NCI-H82 treated with DMSO at 0.1 percent for 48 hours (cell line): ENCODE results near the gene PTGER1.

Experiments used
- DNase-seq: peaks from one replicate; lab custom pipeline; 2025; ENCODE audit not compliant: unreplicated experiment; lab: John Stamatoyannopoulos, UW

Gene PTGER1

GRCh38 chr19:14502334-14503092, 27.4 kb upstream of the PTGER1 start:
- DNase-seq: no peak

GRCh38 chr19:14497228-14497921, 22.2 kb upstream of the PTGER1 start:
- DNase-seq: no peak

DNA sequence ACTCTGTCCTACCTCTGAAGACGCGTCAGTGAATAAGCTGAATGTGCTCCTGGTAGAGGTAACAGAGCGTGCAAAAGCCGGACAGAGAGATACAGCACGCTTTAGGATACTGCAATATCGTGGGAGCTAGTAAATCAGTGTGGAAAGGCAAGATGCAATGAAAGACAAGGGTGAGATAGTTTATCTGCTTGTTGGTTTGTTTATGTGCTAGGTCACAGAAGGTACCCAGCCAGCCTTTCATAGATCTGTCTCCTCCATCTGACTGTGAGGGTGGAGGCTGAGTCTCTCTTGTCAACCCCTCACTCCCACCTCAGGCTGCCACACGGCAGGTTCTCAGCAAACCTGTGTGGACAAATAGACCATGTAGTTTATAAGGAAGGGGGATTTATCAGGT, 21.7 kb upstream of the PTGER1 start:
- DNase-seq: no peak

GRCh38 chr19:14496029-14496833, 21.1 kb upstream of the PTGER1 start, which contains the start of gene GIPC1:
TSS of gene GIPC1 (minus strand) at chr19:14496127. CDS start at chr19:14482976, 13,151 bp downstream.
- peak; percentile 100 for DNase-seq

DNA sequence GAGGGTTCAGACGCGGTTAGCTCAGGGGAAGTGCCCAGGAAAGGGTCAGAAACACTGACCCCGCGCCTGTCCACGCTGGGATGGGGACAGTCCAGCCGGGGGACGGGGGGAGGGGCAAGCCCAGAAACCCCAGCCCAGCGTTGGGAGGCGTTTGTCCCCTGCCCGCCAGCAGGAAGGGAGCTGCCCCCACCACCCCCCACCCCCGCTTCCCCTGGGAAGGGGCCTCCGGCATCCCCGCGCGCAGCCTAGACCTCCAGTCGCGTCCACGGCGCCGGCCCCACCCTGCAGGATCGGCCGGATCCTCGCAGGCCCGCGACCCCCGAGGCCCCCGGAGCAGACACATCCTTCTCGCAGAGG, 20.5 kb upstream of the PTGER1 start:
- no peak for DNase-seq

DNA sequence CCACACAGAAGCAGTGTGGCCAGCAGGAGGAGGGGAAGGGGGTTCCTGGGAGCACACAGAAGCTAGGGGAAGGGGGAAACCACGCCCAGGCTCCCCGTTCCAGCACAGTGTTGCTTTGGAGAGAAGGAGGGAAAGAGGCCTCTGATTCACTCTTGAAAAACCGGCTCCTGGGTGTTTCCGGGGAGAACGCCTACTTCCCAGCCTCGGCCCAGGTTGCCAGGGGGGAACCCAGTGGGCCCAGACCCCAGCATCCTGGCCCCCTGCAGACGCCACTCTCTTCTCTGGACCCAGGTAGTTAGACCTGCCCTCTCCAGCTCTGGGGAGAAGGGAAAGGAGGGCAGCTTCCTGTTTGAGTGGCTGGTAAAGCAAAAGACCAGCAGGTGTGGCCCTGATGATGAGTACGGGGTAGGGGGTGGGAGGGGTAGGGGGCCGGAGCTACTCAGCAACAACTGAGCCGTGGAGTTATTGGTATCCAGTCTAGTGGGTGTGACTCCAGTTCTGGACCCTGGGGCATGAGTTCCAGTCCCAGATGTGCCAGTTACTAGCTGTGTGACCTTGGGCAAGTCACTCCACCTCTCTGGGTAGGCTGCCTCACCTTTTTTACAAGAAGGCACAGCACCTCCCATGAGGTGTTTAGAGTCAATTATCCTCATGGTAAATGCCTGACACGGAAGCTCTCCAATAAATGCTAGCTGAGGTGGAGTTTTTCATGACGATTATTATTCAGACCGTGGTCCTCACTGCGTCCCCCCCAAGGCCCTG, 19.9 kb upstream of the PTGER1 start:
- no peak for DNase-seq

GRCh38 chr19:14494411-14494810, 19.3 kb upstream of the PTGER1 start:
- no peak for DNase-seq

- DNase-seq: no peak
Observed at GRCh38 chr19:14492756-14493337, 17.7 kb upstream of the PTGER1 start.

DNA sequence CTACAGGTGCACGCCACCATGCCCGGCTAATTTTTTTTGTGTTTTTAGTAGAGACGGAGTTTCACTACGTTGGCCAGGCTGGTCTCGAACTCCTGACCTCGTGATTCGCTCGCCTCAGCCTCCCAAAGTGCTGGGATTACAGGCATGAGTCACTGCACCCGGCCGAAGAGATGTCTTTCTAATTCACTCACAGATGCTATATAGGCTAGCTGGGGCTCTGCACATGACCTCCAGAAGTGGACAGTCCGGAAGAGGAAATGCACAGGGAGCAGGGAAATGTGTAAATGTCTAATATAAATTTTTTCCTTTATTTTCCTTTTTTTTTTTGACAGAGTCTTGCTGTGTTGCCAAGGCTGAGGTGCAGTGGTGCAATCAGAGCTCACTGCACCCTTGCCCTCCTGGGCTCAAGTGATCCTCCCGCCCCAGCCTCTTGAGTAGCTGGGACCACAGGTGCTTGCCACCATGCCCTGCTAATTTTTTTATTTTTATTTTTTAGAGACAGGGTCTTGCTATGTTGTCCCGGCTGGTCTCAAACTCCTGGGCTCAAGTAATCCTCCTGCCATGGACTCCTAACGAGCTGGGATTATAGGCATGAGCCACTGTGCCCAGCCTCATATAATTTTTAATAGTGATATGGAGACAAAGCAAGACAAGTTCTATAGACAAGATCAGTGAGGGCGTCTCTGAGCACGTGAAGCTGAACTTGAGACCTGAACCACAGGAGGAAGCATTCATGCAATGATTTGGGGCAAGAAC, 12.4 kb upstream of the PTGER1 start:
- DNase-seq: no peak

GRCh38 chr19:14482172-14482941, 7.2 kb upstream of the PTGER1 start:
- no peak for DNase-seq

DNA sequence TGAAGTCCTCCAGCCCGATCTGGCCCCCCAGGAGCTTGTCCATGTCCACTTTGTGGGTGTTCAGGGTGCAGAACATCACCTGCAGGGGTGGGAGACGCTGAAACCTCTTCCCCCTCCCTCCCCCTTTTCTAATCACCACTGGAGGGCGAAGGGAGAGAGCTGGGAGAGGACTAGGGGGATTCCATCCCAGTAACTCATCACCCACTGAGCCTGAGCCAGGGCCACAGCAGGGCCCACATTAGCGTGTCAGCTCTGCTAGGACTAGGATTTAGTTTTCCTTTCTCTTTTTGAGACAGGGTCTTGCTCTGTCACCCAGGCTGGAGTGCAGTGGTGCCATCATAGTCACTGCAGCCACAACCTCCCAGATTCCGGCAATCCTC, 5.5 kb upstream of the PTGER1 start:
- DNase-seq: no peak

GRCh38 chr19:14479975-14480699, 5.0 kb upstream of the PTGER1 start:
- DNase-seq: no peak

DNA sequence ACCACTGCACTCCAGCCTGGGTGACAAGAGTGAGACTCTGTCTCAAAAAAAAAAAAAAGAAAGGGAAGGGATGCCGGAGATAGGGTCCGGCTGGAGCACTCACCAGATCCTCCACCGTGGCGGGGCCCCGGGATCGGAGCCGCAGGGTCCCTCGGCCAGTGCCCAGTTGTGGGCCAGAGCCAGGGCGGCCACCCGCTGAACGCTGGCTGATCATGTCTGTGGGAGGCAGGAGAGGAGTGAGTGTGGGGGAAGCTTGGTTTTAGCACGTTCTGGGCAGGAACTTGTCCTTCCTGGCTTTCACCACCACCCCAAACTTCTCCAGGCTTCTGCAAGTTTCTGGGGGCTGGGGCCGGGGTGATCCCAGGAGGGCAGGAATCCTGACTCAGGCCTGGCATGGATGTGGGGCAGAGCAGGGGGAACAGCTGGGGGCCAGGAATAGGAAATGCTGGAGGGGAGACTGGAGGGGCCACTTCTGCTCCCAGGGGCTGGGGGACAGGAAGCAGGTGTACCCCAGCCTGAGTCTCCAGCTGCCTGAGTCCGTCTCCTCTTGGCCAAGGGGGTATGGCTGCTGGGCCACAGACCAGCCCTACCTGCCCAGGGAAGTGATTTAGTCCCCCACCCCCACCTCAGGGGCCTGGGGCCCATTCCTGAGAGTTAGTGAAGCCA, 4.3 kb upstream of the PTGER1 start:
- DNase-seq: no peak

GRCh38 chr19:14478113-14478545, 3.0 kb upstream of the PTGER1 start:
- no peak for DNase-seq

DNA sequence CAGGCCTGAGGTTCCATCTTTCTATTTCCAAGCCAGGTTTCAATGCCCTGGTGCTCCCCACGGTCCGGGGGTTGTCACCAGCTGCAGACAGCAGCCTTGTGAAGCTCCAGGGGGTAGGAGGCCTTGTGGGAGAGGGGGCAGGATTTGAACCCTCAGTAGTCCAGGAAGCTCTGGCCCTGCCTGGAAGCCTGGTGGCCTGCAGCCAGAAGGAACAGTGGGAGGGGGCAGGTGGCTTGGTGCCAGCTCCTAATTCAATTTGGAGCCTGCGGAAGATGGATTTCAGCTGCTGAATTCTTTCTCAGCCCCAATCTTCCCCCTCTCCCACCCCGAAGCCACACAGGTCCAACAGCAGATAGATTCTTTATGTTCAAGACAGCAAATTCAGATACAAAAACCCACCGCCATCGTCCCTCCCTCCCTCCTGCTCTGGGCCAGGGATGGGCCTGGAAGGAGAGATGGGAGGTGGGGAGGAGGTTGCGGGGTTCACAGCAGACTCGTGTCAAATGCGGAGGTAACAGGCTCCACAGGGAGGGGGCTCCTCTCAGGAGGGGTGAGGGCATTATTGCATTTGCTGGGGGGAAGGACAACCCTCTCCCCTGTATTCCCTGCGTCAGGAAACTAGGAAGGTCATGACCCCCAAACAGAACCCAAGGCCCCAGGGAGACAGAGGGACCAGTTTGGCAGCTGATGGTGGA, 2.4 kb upstream of the PTGER1 start:
- DNase-seq: peak; percentile 43

DNA sequence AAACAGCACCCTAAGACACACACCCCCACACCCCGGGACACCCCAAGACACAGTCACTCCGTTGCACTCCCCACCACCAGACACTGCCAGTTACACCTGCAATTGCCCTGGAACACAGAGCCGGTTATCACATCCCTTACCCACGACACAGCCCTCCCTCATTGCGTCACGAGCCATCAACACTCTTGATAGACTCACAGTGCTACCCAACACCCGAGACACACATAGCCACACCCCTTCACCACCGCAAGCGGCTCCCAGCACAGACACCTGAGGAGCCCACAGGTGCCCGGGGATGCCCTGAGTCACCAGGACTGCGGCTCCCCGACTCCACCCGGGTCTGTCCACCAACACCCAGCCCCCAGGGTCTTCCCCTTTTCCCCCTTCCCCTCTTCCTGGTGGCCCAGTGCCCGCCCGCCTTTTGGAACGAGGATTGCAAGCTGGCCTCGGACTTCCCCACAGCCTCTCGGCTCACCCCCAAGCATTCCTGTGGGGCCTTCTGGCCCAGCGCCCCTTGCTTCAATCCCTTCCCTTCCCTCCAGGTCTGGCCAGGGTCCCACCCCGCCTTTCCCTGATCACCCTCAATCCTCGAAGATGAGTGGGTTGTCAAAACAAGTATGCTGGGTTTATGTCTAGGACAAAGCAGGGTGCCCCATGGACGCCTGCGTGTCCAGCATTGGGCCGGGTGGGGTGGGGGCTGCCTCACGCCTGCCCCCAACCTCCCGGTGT, 1.7 kb upstream of the PTGER1 start:
- DNase-seq: peak; percentile 15

GRCh38 chr19:14476327-14476672, 1.1 kb upstream of the PTGER1 start:
- no peak for DNase-seq
